ENCODE measurements around the gene PRKCD.

GRCh38 chr3:53168175-53168923, 7.3 kb downstream of the PRKCD start:
- TF ChIP-seq SUZ12 (IDR thresholded peaks at IDR 0.05; ENCODE audit: extremely low read depth, insufficient read depth, insufficient read length) = no peak
- no peak for TF ChIP-seq ZNF274 (IDR thresholded peaks at IDR 0.05; ENCODE audit: low read depth, low read length)

All from NT2/D1 (cell line).